GM21447 (cell line): ENCODE results near the gene CD44.
"Not testable (repeated sequence)": the region's sequence is repeated elsewhere in the genome, so short reads cannot be mapped to it uniquely, and the experiment has no call there.

Experiments used
- ATAC-seq: cut with Tn5 transposase; IDR thresholded peaks from one replicate; pipeline ENCODE4 v1.9.1; 2021; ENCODE audit not compliant: unreplicated experiment

Gene CD44

GRCh38 chr11:35138943-35139721 is at the start of gene CD44:
Gene CD44 (plus strand): TSS chr11:35139171. CDS start chr11:35139304, 133 bp downstream.
- ATAC-seq, result peak; percentile 30

- peak; percentile 87 for ATAC-seq
Observed at GRCh38 chr11:35089666-35090065, 49.3 kb upstream of the CD44 start.

GRCh38 chr11:35090125-35090524 is 48.8 kb upstream of the CD44 start:
- peak; percentile 10 for ATAC-seq

- not testable (repeated sequence) for ATAC-seq
Observed at GRCh38 chr11:35090991-35091390, 48.0 kb upstream of the CD44 start.

GRCh38 chr11:35096723-35097122 is 42.2 kb upstream of the CD44 start:
- no peak for ATAC-seq

- no peak for ATAC-seq
Observed at GRCh38 chr11:35097814-35098455, 41.0 kb upstream of the CD44 start.

- ATAC-seq, result no peak
Observed at GRCh38 chr11:35098855-35099254, 40.1 kb upstream of the CD44 start.

GRCh38 chr11:35099278-35100012 is 39.5 kb upstream of the CD44 start:
- no peak for ATAC-seq

- ATAC-seq, result no peak
Observed at GRCh38 chr11:35100013-35100383, 39.0 kb upstream of the CD44 start.

GRCh38 chr11:35101223-35101622 is 37.7 kb upstream of the CD44 start:
- ATAC-seq, result no peak

GRCh38 chr11:35102267-35102666 is 36.7 kb upstream of the CD44 start:
- no peak for ATAC-seq

- no peak for ATAC-seq
Observed at GRCh38 chr11:35103366-35104208, 35.4 kb upstream of the CD44 start.

- no peak for ATAC-seq
Observed at GRCh38 chr11:35104655-35105054, 34.3 kb upstream of the CD44 start.

- ATAC-seq, result no peak
Observed at GRCh38 chr11:35105319-35106079, 33.5 kb upstream of the CD44 start.

- ATAC-seq, result peak; percentile 91
Observed at GRCh38 chr11:35106595-35106994, 32.4 kb upstream of the CD44 start.

- ATAC-seq, result no peak
Observed at GRCh38 chr11:35107861-35108260, 31.1 kb upstream of the CD44 start.

GRCh38 chr11:35108336-35108735 is 30.6 kb upstream of the CD44 start:
- ATAC-seq, result not testable (repeated sequence)

GRCh38 chr11:35109041-35109440 is 29.9 kb upstream of the CD44 start:
- no peak for ATAC-seq

- no peak for ATAC-seq
Observed at GRCh38 chr11:35109827-35110226, 29.1 kb upstream of the CD44 start.
